ENCODE results near the gene SPSB3. TPM values are rescaled to one million over a fixed set of nuclear protein-coding genes. Genes with fewer than 3 reads are reported as not detected.

SPSB3 gene
- total and polyA plus RNA-seq, 2 of the 13 experiments (the other 11 are each of a cell fraction or from before 2014, with no cell fraction given) = 13.2 to 21.9 TPM

DNA sequence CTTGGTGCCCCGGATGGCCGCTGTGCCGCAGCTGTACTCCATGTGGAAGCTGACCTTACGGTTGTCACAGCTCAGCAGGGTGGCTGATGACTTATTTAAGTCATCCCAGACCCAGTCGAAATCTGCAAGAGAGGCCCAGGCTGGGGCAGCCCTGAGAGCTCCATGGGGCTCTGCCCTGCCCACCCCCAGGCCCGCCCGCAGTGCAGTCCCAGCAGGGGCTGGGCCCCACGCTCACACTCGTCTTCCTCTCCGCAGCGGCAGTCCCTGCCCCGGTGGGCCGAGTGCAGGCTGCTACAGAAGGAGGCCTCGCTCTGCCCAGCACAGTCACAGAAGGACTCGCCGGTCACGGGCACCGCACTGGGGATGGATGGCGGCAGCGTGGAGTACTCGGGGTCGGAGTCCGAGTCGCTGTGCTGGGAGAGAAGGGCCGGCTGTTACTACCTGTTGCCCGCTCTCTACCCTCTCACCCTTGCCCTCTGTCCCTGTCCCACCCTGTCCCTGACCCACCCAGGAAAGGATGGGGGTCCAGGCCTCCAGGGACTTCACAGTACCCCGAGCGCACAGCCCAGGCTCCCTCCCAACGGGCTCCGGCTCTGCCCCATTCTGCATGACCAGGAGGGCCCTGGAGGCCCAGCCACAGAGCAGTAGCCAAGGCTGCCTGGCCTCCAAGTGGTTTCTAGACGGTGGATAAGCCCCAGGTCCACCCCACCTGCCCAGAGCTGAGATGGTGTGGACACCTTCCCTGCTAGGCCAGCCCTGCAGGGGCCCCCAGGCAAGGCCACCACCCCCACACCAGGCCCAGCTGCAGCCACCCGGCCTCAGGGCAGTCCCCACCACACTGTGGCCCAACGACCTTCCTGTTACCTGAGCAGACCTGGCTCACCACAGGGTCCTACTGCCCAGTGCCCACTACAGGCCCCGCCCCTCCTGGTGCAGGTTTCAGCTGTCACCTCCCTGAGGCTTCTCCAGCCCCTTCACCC lies 3.9 kb downstream of the SPSB3 start (continued):
- TF ChIP-seq, protein P1, sequence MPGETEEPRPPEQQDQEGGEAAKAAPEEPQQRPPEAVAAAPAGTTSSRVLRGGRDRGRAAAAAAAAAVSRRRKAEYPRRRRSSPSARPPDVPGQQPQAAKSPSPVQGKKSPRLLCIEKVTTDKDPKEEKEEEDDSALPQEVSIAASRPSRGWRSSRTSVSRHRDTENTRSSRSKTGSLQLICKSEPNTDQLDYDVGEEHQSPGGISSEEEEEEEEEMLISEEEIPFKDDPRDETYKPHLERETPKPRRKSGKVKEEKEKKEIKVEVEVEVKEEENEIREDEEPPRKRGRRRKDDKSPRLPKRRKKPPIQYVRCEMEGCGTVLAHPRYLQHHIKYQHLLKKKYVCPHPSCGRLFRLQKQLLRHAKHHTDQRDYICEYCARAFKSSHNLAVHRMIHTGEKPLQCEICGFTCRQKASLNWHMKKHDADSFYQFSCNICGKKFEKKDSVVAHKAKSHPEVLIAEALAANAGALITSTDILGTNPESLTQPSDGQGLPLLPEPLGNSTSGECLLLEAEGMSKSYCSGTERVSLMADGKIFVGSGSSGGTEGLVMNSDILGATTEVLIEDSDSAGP (CRISPR knock-in tag; IDR thresholded peaks at IDR 0.05; ENCODE audit: borderline replicate concordance) = 0 out of 2 replicates have a peak, but pooled peaks have one; percentile 26
- TF ChIP-seq, protein P2, sequence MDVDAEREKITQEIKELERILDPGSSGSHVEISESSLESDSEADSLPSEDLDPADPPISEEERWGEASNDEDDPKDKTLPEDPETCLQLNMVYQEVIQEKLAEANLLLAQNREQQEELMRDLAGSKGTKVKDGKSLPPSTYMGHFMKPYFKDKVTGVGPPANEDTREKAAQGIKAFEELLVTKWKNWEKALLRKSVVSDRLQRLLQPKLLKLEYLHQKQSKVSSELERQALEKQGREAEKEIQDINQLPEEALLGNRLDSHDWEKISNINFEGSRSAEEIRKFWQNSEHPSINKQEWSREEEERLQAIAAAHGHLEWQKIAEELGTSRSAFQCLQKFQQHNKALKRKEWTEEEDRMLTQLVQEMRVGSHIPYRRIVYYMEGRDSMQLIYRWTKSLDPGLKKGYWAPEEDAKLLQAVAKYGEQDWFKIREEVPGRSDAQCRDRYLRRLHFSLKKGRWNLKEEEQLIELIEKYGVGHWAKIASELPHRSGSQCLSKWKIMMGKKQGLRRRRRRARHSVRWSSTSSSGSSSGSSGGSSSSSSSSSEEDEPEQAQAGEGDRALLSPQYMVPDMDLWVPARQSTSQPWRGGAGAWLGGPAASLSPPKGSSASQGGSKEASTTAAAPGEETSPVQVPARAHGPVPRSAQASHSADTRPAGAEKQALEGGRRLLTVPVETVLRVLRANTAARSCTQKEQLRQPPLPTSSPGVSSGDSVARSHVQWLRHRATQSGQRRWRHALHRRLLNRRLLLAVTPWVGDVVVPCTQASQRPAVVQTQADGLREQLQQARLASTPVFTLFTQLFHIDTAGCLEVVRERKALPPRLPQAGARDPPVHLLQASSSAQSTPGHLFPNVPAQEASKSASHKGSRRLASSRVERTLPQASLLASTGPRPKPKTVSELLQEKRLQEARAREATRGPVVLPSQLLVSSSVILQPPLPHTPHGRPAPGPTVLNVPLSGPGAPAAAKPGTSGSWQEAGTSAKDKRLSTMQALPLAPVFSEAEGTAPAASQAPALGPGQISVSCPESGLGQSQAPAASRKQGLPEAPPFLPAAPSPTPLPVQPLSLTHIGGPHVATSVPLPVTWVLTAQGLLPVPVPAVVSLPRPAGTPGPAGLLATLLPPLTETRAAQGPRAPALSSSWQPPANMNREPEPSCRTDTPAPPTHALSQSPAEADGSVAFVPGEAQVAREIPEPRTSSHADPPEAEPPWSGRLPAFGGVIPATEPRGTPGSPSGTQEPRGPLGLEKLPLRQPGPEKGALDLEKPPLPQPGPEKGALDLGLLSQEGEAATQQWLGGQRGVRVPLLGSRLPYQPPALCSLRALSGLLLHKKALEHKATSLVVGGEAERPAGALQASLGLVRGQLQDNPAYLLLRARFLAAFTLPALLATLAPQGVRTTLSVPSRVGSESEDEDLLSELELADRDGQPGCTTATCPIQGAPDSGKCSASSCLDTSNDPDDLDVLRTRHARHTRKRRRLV (CRISPR knock-in tag; IDR thresholded peaks at IDR 0.05) = no peak
- TF ChIP-seq ZFP82 (CRISPR knock-in tag; IDR thresholded peaks at IDR 0.05; ENCODE audit: borderline replicate concordance) = no peak
- TF ChIP-seq RBM22 (optimal IDR thresholded peaks at IDR 0.05; ENCODE audit: low read length) = peak; percentile 2
- no peak for TF ChIP-seq TSC22D2 (CRISPR knock-in tag; IDR thresholded peaks at IDR 0.05; ENCODE audit: borderline replicate concordance)
- TF ChIP-seq NFKBIZ (CRISPR knock-in tag; IDR thresholded peaks at IDR 0.05) = no peak
- TF ChIP-seq, protein P3, sequence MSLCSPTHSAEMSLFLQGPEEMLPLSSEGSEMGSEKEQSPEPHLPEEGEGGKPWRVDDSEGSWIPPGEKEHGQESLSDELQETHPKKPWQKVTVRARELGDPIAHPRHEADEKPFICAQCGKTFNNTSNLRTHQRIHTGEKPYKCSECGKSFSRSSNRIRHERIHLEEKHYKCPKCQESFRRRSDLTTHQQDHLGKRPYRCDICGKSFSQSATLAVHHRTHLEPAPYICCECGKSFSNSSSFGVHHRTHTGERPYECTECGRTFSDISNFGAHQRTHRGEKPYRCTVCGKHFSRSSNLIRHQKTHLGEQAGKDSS (CRISPR knock-in tag; IDR thresholded peaks at IDR 0.05; ENCODE audit: borderline replicate concordance, low read depth) = no peak
- TF ChIP-seq ATF7 (IDR thresholded peaks at IDR 0.05) = no peak
- TF ChIP-seq ATF7 (CRISPR knock-in tag; IDR thresholded peaks at IDR 0.05) = no peak
- no peak for TF ChIP-seq ZNF589 (CRISPR knock-in tag; conservative IDR thresholded peaks at IDR 0.05)
- TF ChIP-seq CENPX (CRISPR knock-in tag; IDR thresholded peaks at IDR 0.05) = no peak
- no peak for TF ChIP-seq ZEB1 (IDR thresholded peaks at IDR 0.05; ENCODE audit: insufficient replicate concordance, low read depth)
- TF ChIP-seq ZNF816 (CRISPR knock-in tag; IDR thresholded peaks at IDR 0.05; ENCODE audit: borderline replicate concordance) = no peak
- no peak for TF ChIP-seq NRL (CRISPR knock-in tag; IDR thresholded peaks at IDR 0.05; ENCODE audit: borderline replicate concordance)

Measured in HepG2 (cell line).